Pons (tissue), 1 donor: ENCODE measurements around the gene ANKRD9.

Experiments used
- DNase-seq: peaks from one replicate; pipeline ENCODE4 v3.0.0-alpha.2; 2016; ENCODE audit warnings: low spot score

Gene ANKRD9

GRCh38 chr14:102497998-102498677, 11.4 kb downstream of the ANKRD9 start:
- no peak for DNase-seq

- DNase-seq = no peak
These were observed 12.4 kb downstream of the ANKRD9 start for GRCh38 chr14:102496958-102497744.

GRCh38 chr14:102496331-102496691, 13.3 kb downstream of the ANKRD9 start:
- DNase-seq = no peak

- no peak for DNase-seq
These were observed 13.9 kb downstream of the ANKRD9 start for GRCh38 chr14:102495491-102496330.

- DNase-seq = no peak
These were observed 16.0 kb downstream of the ANKRD9 start for GRCh38 chr14:102493585-102493984.

- DNase-seq = no peak
These were observed 16.5 kb downstream of the ANKRD9 start for GRCh38 chr14:102493096-102493495.

GRCh38 chr14:102492531-102492910, 17.1 kb downstream of the ANKRD9 start:
- DNase-seq = no peak

GRCh38 chr14:102491786-102492530, 17.6 kb downstream of the ANKRD9 start:
- DNase-seq = no peak

GRCh38 chr14:102491366-102491765, 18.2 kb downstream of the ANKRD9 start:
- DNase-seq = no peak

- DNase-seq = no peak
These were observed 19.1 kb downstream of the ANKRD9 start for GRCh38 chr14:102490456-102490855.

GRCh38 chr14:102487204-102487577, 22.4 kb downstream of the ANKRD9 start:
- no peak for DNase-seq

GRCh38 chr14:102486513-102487203, 22.9 kb downstream of the ANKRD9 start:
- DNase-seq = no peak

- no peak for DNase-seq
These were observed 23.7 kb downstream of the ANKRD9 start for GRCh38 chr14:102485693-102486512.

GRCh38 chr14:102484316-102484715, 25.3 kb downstream of the ANKRD9 start:
- DNase-seq = no peak

GRCh38 chr14:102481791-102482238, 27.8 kb downstream of the ANKRD9 start:
- no peak for DNase-seq

GRCh38 chr14:102481371-102481770, 28.2 kb downstream of the ANKRD9 start:
- no peak for DNase-seq

GRCh38 chr14:102479777-102480176, 29.8 kb downstream of the ANKRD9 start:
- DNase-seq = no peak

GRCh38 chr14:102479107-102479506, 30.5 kb downstream of the ANKRD9 start:
- no peak for DNase-seq

- peak; percentile 80 for DNase-seq
These were observed 34.6 kb downstream of the ANKRD9 start for GRCh38 chr14:102474934-102475333.

GRCh38 chr14:102473559-102473958, 36.0 kb downstream of the ANKRD9 start:
- no peak for DNase-seq

GRCh38 chr14:102472791-102473150, 36.8 kb downstream of the ANKRD9 start:
- DNase-seq = no peak
